HG03457 (cell line): ENCODE results near the gene ZNF573.

Source experiments
- ATAC-seq: cut with Tn5 transposase; IDR thresholded peaks from one replicate; pipeline ENCODE4 v1.9.1; 2021; ENCODE audit warnings: moderate number of reproducible peaks; ENCODE audit not compliant: unreplicated experiment

Gene ZNF573

DNA sequence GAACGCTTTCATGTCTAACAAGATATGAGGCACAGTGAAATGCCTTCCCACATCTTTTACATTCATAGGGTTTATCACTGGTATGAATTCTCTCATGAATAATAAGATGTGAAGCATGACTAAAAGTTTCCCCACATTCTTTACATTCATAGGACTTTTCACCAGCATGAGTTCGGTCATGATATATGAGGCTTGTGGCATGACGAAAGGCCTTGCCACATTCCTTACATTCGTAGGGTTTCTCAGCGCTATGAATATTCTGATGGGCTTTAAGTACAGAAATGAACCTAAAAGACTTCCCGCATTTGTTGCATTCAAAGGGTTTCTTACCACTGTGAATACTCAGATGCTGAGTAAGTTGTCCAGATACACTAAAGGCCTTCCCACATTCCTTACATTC lies 81.2 kb downstream of the ZNF573 start:
- ATAC-seq: no peak

- ATAC-seq: no peak
Measured at GRCh38 chr19:37695144-37695899, 84.1 kb downstream of the ZNF573 start.

- ATAC-seq: no peak
Measured at GRCh38 chr19:37692956-37693620, 86.3 kb downstream of the ZNF573 start.

DNA sequence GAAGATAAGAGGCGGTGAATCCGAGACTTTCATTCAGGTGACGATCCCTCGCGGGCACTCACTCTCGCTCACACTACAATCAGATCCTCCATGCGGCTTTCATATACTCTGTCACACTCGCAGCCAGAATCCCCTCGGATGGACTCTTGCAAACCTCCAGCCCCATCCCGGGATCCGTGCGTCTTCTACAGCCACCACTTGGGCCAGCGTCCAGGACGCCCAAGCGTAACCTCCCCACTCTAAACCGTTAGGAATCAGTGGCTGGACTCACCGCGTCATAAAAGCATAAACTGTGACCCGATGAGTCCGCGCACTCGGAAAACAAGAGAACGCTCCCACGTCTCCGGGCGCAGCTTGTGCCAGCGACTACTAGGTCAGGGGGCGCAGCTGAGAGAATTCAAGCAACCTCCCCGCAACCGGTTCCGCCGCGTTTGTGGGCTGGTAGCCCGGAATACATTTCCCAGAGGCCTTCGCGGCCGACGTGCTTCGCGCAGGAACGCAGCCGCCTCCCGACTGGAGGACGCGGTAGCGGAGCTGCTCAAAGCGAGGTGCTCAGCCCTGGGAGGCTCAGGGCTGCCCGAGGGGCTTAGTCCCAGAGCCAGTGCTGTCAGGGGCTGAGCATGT lies 87.4 kb downstream of the ZNF573 start:
- ATAC-seq: no peak
